Ovary (tissue), 9 donors: ENCODE results near the gene CHRM5. TPM values are rescaled to one million over a fixed set of nuclear protein-coding genes. Genes with fewer than 3 reads are reported as not detected.
"Not testable (repeated sequence)": the region's sequence is repeated elsewhere in the genome, so short reads cannot be mapped to it uniquely, and the experiment has no call there.

Experiments used
- DNase-seq, 5 donors: peaks; one replicate each; pipeline ENCODE4 v3.0.0-alpha.2; 2019 to 2020
- H3K27ac ChIP-seq, 2 donors: fragments of 200-600 bp; one replicate each; pipeline versions ENCODE4 v1.5.1 to v1.8.0; 2019 to 2022
- H3K27me3 ChIP-seq: fragments of 200-600 bp; one replicate; pipeline ENCODE4 v1.8.0; 2022
- H3K36me3 ChIP-seq: fragments of 200-600 bp; sonication (generic); one replicate; pipeline ENCODE4 v1.5.1; 2019
- H3K4me1 ChIP-seq: one replicate; pipeline ENCODE4 v1.8.1; 2013; ENCODE audit warnings: mild to moderate bottlenecking, moderate library complexity; ENCODE audit not compliant: insufficient read depth
- H3K4me3 ChIP-seq: fragments of 200-600 bp; sonication (generic); one replicate; pipeline ENCODE4 v1.5.1; 2017
- H3K9me3 ChIP-seq, 2 donors: fragments of 200-600 bp in 1 of 2; sonication (generic) in 1 of 2; one replicate each; pipeline versions ENCODE4 v1.5.1 to v1.8.1; 2013 to 2019; ENCODE audit warnings: mild to moderate bottlenecking in 1 of 2, moderate library complexity in 1 of 2
- EP300 ChIP-seq: sonication (generic); formaldehyde crosslinking; IDR thresholded peaks from one replicate; pipeline ENCODE4 v1.6.1; 2017; ENCODE audit warnings: antibody characterized with exemption
- POLR2A ChIP-seq: fragments of 450-650 bp; IDR thresholded peaks from one replicate; pipeline ENCODE4 v1.6.1; 2017; ENCODE audit warnings: antibody characterized with exemption, mild to moderate bottlenecking, moderate library complexity
- WGBS, 3 donors: extraction: QIAGEN DNeasy Blood & Tissue Kit in 1 of 3; methylation state at CpG; one replicate each; pipeline versions ENCODE4 v1.1.5 to v1.1.7; 2013 to 2017; 5-methylcytosine and 5-hydroxymethylcytosine counted together
- intact Hi-C, 4 donors: fragments of 100-400 bp; cut with DNase I; formaldehyde crosslinking; loops; one replicate each; pipeline versions ENCODE4 v1.11.0 to v1.15.1; 2022 to 2023
- polyA plus RNA-seq, 2 donors: library from polyadenylated mRNA; stranded (reverse); fragments of 200-250 nt in 1 of 2; fragments of 350-450 nt in 1 of 2; fragmentation: Illumina TruSeq in 1 of 2; extraction: RNeasy Lipid Tissue Mini Kit (QIAGEN cat#74804) in 1 of 2; gene quantifications; one replicate each; pipeline ENCODE4 v1.2.3, GENCODE V29; 2013 to 2014
- total RNA-seq, 7 donors: library from RNA; depleted of rRNA in 2 of 7; stranded (reverse); fragments of >200 nt in 2 of 7; fragmentation: NEBNext Ultra II Directional in 3 of 7; extraction: Animal tissue kit (Norgen Biotek cat#: 25700) in 3 of 7; gene quantifications; one replicate each; pipeline versions ENCODE4 v1.1.0 to v1.2.4, GENCODE V29; 2016 to 2023
- TF ChIP-seq, protein P1 (sequence below), 3 donors: fragments of 450-650 bp in 2 of 3; fragments of 200-600 bp in 1 of 3; IDR thresholded peaks; one replicate each; pipeline versions ENCODE4 v1.5.1 to v1.8.0; 2016 to 2022; ENCODE audit warnings: antibody characterized with exemption in 3 of 3, mild to moderate bottlenecking in 1 of 3
- donor health status: DM: no; HTN: no; CAD: no; lungs with moderate emphysema.
- donor health status: DM: no; HTN: no; CAD: no.
- donor health status: Bipolar disorder and iron deficiency.
- donor health status: DM: yes; HTN: yes; CAD: no.
- donor health status: DM: no; HTN: no; CAD: no.
- donor health status: DM: yes; HTN: yes; CAD: no.

Gene CHRM5
- total and polyA plus RNA-seq, 9 donors, result 0.08 TPM; not detected in 8

DNA sequence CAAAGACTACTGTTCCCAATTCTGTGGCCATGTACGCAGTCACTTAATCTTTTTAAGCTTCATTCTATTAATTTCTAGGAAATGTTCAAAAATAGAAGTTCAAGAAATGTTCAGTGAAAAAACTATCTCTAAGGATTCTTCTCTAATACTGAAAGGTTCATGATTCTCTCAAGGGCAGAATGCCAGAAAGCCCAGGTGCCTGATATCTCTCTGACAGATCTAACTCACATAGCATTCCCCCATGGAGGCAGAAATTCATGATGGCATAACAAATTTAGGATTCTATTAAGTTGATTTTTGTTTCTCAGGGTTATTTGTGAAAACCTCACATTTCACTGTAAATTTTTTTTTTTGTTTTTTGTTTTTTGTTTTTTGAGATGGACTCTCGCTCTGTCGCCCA, 17.5 kb downstream of the CHRM5 start:
- H3K27ac ChIP-seq, result no peak overlapping the region
- no peaks in the 10 kb centered on the region for H3K36me3 ChIP-seq
- TF ChIP-seq POLR2A (no peak), EP300 (no peak)
- TF ChIP-seq, protein P1, sequence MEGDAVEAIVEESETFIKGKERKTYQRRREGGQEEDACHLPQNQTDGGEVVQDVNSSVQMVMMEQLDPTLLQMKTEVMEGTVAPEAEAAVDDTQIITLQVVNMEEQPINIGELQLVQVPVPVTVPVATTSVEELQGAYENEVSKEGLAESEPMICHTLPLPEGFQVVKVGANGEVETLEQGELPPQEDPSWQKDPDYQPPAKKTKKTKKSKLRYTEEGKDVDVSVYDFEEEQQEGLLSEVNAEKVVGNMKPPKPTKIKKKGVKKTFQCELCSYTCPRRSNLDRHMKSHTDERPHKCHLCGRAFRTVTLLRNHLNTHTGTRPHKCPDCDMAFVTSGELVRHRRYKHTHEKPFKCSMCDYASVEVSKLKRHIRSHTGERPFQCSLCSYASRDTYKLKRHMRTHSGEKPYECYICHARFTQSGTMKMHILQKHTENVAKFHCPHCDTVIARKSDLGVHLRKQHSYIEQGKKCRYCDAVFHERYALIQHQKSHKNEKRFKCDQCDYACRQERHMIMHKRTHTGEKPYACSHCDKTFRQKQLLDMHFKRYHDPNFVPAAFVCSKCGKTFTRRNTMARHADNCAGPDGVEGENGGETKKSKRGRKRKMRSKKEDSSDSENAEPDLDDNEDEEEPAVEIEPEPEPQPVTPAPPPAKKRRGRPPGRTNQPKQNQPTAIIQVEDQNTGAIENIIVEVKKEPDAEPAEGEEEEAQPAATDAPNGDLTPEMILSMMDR (IDR thresholded peaks at IDR 0.05), result no peak
- no peaks in the 10 kb centered on the region for H3K9me3 ChIP-seq
- no peak overlapping the region for H3K4me3 ChIP-seq
- WGBS, 3 donors, result 61 to 69% (median 63%) methylated on average over 3 of the region's 3 CpGs
- no peaks in the 10 kb centered on the region for H3K27me3 ChIP-seq
- intact Hi-C loops, result no loop called here
- no peak for DNase-seq
- H3K4me1 ChIP-seq, result peaks cover 1% of the 10 kb centered on the region

DNA sequence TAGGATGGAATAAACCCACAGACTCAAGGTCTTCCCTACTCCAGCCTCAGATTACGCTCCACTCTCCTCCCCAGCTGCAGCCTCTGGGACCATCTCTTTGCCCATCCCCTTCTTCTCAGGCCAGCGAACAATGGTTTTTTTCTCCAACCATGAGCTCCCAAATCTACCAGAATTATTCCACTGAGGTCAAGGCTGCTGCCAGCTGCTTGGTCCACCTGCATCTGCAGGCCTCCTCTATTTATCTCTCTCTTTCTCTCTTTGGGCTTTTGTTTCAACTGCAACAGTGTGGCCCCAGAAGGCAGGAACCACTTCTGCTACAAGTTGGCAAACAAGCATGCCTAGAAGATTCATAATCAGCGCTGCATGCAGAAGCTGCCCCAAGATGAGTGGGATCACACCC, 19.1 kb downstream of the CHRM5 start:
- Histone ChIP-seq H3K36me3 (no peaks in the 10 kb centered on the region), H3K27me3 (no peaks in the 10 kb centered on the region), H3K4me1 (peaks cover 1% of the 10 kb centered on the region), H3K9me3 (no peaks in the 10 kb centered on the region), H3K27ac (no peak overlapping the region), H3K4me3 (no peak overlapping the region)
- 94 to 97% (median 95%) methylated on average over 3 of the region's 3 CpGs for WGBS, 3 donors
- DNase-seq, result no peak
- TF ChIP-seq POLR2A (no peak), EP300 (no peak)
- TF ChIP-seq, protein P1 (IDR thresholded peaks at IDR 0.05), result no peak
- intact Hi-C loops, result no loop called here

DNA sequence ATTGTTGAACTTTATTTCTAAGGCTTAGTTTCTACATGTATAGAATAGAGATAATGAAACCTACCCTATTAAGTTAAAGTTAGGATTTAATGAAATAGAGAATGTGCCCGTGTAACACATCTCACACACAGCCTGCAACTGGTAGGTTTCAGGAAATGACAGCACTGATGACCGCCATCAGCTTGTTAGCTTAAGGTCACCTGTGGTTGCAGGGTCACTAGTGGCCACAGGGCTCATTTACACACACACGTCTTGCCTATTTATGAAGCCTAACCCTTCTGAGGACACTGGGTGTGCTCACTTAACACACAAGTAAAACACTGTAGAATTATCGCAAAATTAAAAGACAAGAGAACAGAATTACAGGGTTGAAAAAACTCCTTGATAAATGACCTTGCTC, 20.1 kb downstream of the CHRM5 start:
- TF ChIP-seq, protein P1 (IDR thresholded peaks at IDR 0.05), result no peak
- TF ChIP-seq EP300, result no peak
- no peak for TF ChIP-seq POLR2A
- Histone ChIP-seq H3K9me3 (no peaks in the 10 kb centered on the region), H3K27me3 (no peaks in the 10 kb centered on the region), H3K36me3 (no peaks in the 10 kb centered on the region), H3K4me3 (no peak overlapping the region), H3K27ac (no peak overlapping the region), H3K4me1 (peaks cover 1% of the 10 kb centered on the region)
- no peak for DNase-seq
- WGBS, 3 donors, result 93 to 96% (median 96%) methylated on average over 4 of the region's 4 CpGs
- intact Hi-C loops, result no loop called here

DNA sequence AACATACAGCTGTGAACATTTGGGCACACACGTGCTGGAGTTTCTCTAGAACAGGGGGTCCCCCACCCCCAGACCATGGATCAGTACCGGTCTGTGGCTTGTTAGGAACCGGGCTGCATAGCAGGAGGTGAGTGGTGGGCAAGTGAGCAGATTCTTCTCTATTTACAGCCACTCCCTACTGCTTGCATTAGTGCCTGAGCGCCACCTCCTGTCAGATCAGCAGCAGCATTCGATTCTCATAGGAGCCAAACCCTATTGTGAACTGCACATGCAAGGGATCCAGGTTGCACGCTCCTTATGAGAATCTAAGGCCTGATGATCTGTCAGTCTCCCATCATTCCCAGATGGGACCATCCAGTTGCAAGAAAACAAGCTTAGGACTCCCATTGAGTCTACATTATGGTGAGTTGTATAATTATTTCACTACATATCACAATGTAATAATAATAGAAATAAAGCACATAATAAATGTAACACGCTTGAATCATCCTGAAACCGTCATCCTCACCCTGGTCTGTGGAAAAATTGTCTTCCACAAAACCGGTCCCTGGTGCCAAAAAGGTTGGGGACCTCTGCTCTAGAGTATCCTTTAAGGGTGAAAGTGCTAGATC, 25.8 kb downstream of the CHRM5 start:
- H3K4me3 ChIP-seq, result no peak overlapping the region
- H3K36me3 ChIP-seq, result no peaks in the 10 kb centered on the region
- 80 to 81% (median 80%) methylated on average over 9 of the region's 9 CpGs for WGBS, 3 donors
- TF ChIP-seq EP300 (no peak), POLR2A (no peak)
- TF ChIP-seq, protein P1 (IDR thresholded peaks at IDR 0.05), result no peak
- peaks cover 1% of the 10 kb centered on the region for H3K4me1 ChIP-seq
- no peaks in the 10 kb centered on the region for H3K9me3 ChIP-seq
- no peak for DNase-seq
- no peaks in the 10 kb centered on the region for H3K27me3 ChIP-seq
- no peak overlapping the region for H3K27ac ChIP-seq
- intact Hi-C loops, result no loop called here

DNA sequence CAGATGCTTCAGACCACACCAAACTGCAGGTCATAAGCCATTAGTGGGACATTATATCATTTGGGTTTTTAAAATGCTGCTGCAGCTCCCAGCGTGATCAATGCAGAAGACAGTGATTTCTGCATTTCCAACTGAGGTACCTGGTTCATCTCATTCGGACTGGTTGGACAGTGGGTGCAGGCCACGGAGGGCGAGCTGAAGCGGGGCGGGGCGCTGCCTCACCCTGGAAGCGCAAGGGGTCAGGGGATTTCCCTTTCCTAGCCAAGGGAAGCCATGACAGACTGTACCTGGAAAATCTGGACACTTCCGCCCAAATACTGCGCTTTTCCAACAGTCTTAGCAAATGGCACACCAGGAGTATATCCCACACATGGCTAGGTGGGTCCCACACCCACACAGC, 27.4 kb downstream of the CHRM5 start:
- H3K27me3 ChIP-seq, H3K27ac ChIP-seq, H3K4me3 ChIP-seq, DNase-seq, H3K4me1 ChIP-seq, H3K36me3 ChIP-seq, H3K9me3 ChIP-seq, intact Hi-C loops: not testable (repeated sequence)
- WGBS, 3 donors, result 96 to 98% (median 97%) methylated on average over 10 of the region's 10 CpGs
